ENCODE data around the gene NAT10.

NAT10 gene

DNA sequence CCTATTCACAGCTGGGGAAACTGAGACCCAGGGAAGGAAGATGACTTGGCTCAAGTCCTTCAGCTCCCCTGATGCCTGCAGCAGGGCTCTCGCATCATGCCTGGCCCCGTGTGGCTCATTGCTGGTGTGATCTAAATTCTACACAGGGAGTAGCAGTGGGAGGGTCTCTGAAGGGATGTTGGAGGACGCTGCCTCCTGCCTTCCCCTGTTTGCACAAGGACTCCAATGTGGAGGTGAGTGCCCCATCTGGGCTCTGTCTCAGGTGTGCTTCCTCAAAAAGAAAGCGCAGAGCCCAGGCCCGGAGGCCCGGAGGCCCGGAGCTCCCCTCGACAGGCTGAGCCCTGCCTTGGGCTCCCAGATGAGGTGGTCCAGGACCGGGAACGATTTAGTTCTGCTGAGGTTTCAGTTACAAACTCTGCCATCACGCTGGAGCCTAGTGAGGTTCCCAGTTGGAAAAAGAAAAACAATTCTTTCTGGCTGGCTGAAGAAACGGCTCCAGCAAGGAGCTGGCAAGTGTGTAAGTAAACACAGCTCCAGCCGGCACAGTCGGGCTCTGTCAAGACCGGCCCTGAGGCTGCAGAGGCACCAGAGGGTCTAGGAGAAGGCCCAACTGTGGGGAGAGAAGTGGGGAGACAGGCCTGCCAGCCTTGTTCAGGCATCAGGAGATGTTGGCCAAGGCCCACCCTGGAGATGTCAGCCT is 49.8 kb downstream of the NAT10 start:
- H3K27ac ChIP-seq (replicated peaks) = peak overlapping the region; percentile 64
- no peak overlapping the region for H3K4me3 ChIP-seq (replicated peaks; ENCODE audit: insufficient read depth, low read length)
- TF ChIP-seq, protein P1, sequence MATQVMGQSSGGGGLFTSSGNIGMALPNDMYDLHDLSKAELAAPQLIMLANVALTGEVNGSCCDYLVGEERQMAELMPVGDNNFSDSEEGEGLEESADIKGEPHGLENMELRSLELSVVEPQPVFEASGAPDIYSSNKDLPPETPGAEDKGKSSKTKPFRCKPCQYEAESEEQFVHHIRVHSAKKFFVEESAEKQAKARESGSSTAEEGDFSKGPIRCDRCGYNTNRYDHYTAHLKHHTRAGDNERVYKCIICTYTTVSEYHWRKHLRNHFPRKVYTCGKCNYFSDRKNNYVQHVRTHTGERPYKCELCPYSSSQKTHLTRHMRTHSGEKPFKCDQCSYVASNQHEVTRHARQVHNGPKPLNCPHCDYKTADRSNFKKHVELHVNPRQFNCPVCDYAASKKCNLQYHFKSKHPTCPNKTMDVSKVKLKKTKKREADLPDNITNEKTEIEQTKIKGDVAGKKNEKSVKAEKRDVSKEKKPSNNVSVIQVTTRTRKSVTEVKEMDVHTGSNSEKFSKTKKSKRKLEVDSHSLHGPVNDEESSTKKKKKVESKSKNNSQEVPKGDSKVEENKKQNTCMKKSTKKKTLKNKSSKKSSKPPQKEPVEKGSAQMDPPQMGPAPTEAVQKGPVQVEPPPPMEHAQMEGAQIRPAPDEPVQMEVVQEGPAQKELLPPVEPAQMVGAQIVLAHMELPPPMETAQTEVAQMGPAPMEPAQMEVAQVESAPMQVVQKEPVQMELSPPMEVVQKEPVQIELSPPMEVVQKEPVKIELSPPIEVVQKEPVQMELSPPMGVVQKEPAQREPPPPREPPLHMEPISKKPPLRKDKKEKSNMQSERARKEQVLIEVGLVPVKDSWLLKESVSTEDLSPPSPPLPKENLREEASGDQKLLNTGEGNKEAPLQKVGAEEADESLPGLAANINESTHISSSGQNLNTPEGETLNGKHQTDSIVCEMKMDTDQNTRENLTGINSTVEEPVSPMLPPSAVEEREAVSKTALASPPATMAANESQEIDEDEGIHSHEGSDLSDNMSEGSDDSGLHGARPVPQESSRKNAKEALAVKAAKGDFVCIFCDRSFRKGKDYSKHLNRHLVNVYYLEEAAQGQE (IDR thresholded peaks at IDR 0.05; ENCODE audit: insufficient replicate concordance, low read depth) = no peak
- no peak for TF ChIP-seq SPI1 (IDR thresholded peaks at IDR 0.05; ENCODE audit: borderline replicate concordance, low read depth)
- no peak for TF ChIP-seq POLR2AphosphoS5 (IDR thresholded peaks at IDR 0.05; ENCODE audit: low read depth)
- no peak for DNase-seq (ENCODE audit: low read depth in 1 of 2, low spot score in 1 of 2)
- no peaks in the 10 kb centered on the region for H3K27me3 ChIP-seq (ENCODE audit: insufficient read depth, poor library complexity, severe bottlenecking)

DNA sequence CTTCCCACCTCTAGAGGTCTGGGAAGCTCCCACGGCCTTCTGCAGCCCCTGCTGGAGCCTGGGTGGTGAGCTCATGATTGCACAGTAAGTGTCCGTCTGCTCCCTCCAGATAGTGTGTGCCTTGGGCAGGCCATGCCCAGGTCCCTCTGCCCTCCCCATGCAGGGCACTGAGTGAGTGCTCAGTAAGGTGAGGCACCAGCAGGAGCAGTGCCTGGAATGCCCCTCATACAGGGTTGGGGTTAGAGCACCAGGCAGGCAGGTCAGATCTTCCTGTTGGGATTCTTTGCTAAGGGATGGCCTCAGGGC is 50.3 kb downstream of the NAT10 start:
- Histone ChIP-seq H3K4me3 (replicated peaks; ENCODE audit: insufficient read depth, low read length) (no peak overlapping the region), H3K27me3 (ENCODE audit: insufficient read depth, poor library complexity, severe bottlenecking) (no peaks in the 10 kb centered on the region), H3K27ac (replicated peaks) (no peak overlapping the region)
- TF ChIP-seq GABPA (IDR thresholded peaks at IDR 0.05; ENCODE audit: low read depth) = no peak
- TF ChIP-seq, protein P1 (IDR thresholded peaks at IDR 0.05; ENCODE audit: insufficient replicate concordance, low read depth) = no peak
- no peak for DNase-seq (ENCODE audit: low read depth in 1 of 2, low spot score in 1 of 2)

- Histone ChIP-seq H3K4me3 (replicated peaks; ENCODE audit: insufficient read depth, low read length) (no peak overlapping the region), H3K27me3 (ENCODE audit: insufficient read depth, poor library complexity, severe bottlenecking) (no peaks in the 10 kb centered on the region), H3K27ac (replicated peaks) (no peak overlapping the region)
- TF ChIP-seq CTCF (IDR thresholded peaks at IDR 0.05; ENCODE audit: insufficient read depth, low read length) = no peak
- TF ChIP-seq GABPA (IDR thresholded peaks at IDR 0.05; ENCODE audit: low read depth) = no peak
- TF ChIP-seq, protein P1 (IDR thresholded peaks at IDR 0.05; ENCODE audit: insufficient replicate concordance, low read depth) = no peak
- TF ChIP-seq SPI1 (IDR thresholded peaks at IDR 0.05; ENCODE audit: borderline replicate concordance, low read depth) = no peak
- no peak for TF ChIP-seq POLR2AphosphoS5 (IDR thresholded peaks at IDR 0.05; ENCODE audit: low read depth)
- no peak for DNase-seq (ENCODE audit: low read depth in 1 of 2, low spot score in 1 of 2)
Observed at GRCh38 chr11:34157163-34157562, 51.7 kb downstream of the NAT10 start.

DNA sequence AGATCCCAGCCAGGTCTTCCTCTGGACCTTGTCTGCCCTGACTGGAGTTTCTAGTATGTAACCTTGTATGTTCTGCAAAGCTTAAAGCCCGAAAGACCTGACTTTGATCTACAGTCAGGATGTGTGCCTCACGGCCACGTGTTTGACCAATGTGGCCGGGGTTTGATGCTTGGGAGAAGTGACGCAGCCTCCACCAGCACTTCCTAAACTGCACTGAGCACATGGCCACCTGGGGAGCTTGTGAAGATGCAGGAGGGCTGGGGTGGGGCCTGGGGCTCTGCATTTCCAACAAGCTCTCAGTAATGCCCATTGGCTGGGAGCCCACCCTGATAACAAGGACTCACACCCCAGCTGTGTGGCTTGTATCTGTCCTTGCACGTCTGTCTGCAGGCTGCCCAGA is 53.2 kb downstream of the NAT10 start:
- H3K4me3 ChIP-seq (replicated peaks; ENCODE audit: insufficient read depth, low read length) = no peak overlapping the region
- peak in 1 of 2 experiments; percentile 58 for DNase-seq (ENCODE audit: low read depth in 1 of 2, low spot score in 1 of 2)
- 0 out of 2 replicates have a peak, but pooled peaks have one; percentile 9 for TF ChIP-seq SPI1 (IDR thresholded peaks at IDR 0.05; ENCODE audit: borderline replicate concordance, low read depth)
- TF ChIP-seq, protein P1 (IDR thresholded peaks at IDR 0.05; ENCODE audit: insufficient replicate concordance, low read depth) = no peak
- H3K27ac ChIP-seq (replicated peaks) = no peak overlapping the region; the same call in 1 of the 2 replicates
- no peaks in the 10 kb centered on the region for H3K27me3 ChIP-seq (ENCODE audit: insufficient read depth, poor library complexity, severe bottlenecking)

All from HL-60 (cell line).